ENCODE data around the gene CCDC196. TPM values are rescaled to one million over a fixed set of nuclear protein-coding genes. Genes with fewer than 3 reads are reported as not detected.
"Not testable (repeated sequence)": the region's sequence is repeated elsewhere in the genome, so short reads cannot be mapped to it uniquely, and the experiment has no call there.

The CCDC196 gene
- polyA plus RNA-seq, 1 of the 3 experiments (the other 2 are of a cell fraction) = not detected

DNA sequence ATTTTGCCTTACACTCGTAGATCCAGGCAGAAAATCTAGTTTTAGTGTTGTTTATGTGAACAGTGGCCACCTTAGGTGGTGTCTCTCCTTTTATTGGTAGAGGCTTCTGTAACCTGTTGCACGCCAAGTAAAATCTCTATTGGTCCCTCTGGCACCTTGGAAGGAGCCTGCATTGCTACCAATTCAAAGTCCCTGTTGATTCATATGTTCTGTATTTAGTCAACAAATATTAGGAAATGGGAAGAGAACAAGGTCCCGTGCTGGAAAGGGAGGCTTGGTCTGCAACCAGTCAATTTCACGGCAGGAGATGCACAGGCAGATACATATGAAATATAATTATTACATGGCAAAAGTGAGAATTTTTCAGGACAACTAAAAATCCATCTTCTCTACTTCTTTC is 15.4 kb downstream of the CCDC196 start:
- POLR2A ChIA-PET = no interaction called here

DNA sequence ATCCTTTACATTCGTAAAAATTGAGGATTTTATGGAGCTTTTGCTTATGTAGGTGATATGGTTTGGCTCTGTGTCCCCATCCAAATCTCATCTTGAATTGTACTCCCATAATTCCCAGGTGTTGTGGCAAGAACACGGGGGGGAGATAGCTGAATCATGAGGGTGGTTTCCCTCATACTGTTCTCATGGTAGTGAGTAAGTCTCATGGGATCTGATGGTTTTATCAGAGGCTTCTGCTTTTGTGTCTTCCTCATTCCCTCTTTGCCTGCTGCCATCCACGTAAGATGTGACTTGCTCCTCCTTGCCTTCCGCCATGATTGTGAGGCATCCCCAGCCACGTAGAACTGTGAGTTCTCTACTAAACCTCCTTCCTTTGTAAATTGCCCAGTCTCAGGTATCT is 16.7 kb downstream of the CCDC196 start:
- H3K9me3 ChIP-seq; H4K20me1 ChIP-seq (ENCODE audit: insufficient read depth); POLR2A ChIA-PET; H3K4me1 ChIP-seq (ENCODE audit: control insufficient read depth in 1 of 2, insufficient read depth in 2 of 2, low read depth in 1 of 2, low read length in 1 of 2); H3K9me2 ChIP-seq; H3K4me2 ChIP-seq; DNase-seq; H3K27ac ChIP-seq (ENCODE audit: low read depth in 2 of 2, low read length in 1 of 2); H3K27me3 ChIP-seq (ENCODE audit: insufficient read depth); H2AFZ ChIP-seq (ENCODE audit: low read depth); H3F3A ChIP-seq (replicated peaks; ENCODE audit: insufficient read depth); H3K36me3 ChIP-seq (replicated peaks in 1 of 2; ENCODE audit: control insufficient read depth in 1 of 2, insufficient read depth in 2 of 2, low read length in 1 of 2); H3K9ac ChIP-seq; H3K4me3 ChIP-seq (ENCODE audit: low read depth in 2 of 2, low read length in 1 of 2); H3K79me2 ChIP-seq (ENCODE audit: insufficient read depth); CTCF ChIA-PET: not testable (repeated sequence)
- 95% methylated on average over 5 of the region's 5 CpGs for WGBS (ENCODE audit: low lambda C conversion rate)

More for the DNA sequence above, 15.4 kb downstream of the CCDC196 start:
- Histone ChIP-seq H3K27me3 (ENCODE audit: insufficient read depth) (no peaks in the 10 kb centered on the region), H3K27ac (ENCODE audit: low read depth in 2 of 2, low read length in 1 of 2) (no peak overlapping the region), H3K9ac (no peak overlapping the region), H2AFZ (ENCODE audit: low read depth) (no peak overlapping the region), H3K36me3 (replicated peaks in 1 of 2; ENCODE audit: control insufficient read depth in 1 of 2, insufficient read depth in 2 of 2, low read length in 1 of 2) (no peaks in the 10 kb centered on the region), H3K79me2 (ENCODE audit: insufficient read depth) (no peaks in the 10 kb centered on the region), H3K4me3 (ENCODE audit: low read depth in 2 of 2, low read length in 1 of 2) (no peak overlapping the region), H4K20me1 (ENCODE audit: insufficient read depth) (no peaks in the 10 kb centered on the region), H3K9me2 (no peaks in the 10 kb centered on the region), H3K9me3 (no peaks in the 10 kb centered on the region), H3K4me2 (no peak overlapping the region), H3F3A (replicated peaks; ENCODE audit: insufficient read depth) (no peaks in the 10 kb centered on the region), H3K4me1 (ENCODE audit: control insufficient read depth in 1 of 2, insufficient read depth in 2 of 2, low read depth in 1 of 2, low read length in 1 of 2) (peaks cover 0 to under 1% of the 10 kb centered on the region in 2 experiments; a peak in 1 of 4 replicates)
- TF ChIP-seq RCOR1 (IDR thresholded peaks at IDR 0.05; ENCODE audit: low read length) (no peak), CHD2 (IDR thresholded peaks at IDR 0.05; ENCODE audit: low read length, partially characterized antibody) (no peak), NFIC (IDR thresholded peaks at IDR 0.05; ENCODE audit: borderline replicate concordance) (no peak), POLR2AphosphoS5 (IDR thresholded peaks at IDR 0.05; ENCODE audit: low read depth, low read length) (no peak), FOXJ3 (CRISPR knock-in tag; IDR thresholded peaks at IDR 0.05) (no peak), EZH2phosphoT487 (IDR thresholded peaks at IDR 0.05; ENCODE audit: borderline replicate concordance, low read depth) (no peak), GABPA (IDR thresholded peaks at IDR 0.05; ENCODE audit: low read depth) (no peak), MEF2A (IDR thresholded peaks at IDR 0.05; ENCODE audit: borderline replicate concordance, low read depth) (no peak), NRF1 (IDR thresholded peaks at IDR 0.05; ENCODE audit: low read depth, low read length) (no peak)
- TF ChIP-seq, protein P1, sequence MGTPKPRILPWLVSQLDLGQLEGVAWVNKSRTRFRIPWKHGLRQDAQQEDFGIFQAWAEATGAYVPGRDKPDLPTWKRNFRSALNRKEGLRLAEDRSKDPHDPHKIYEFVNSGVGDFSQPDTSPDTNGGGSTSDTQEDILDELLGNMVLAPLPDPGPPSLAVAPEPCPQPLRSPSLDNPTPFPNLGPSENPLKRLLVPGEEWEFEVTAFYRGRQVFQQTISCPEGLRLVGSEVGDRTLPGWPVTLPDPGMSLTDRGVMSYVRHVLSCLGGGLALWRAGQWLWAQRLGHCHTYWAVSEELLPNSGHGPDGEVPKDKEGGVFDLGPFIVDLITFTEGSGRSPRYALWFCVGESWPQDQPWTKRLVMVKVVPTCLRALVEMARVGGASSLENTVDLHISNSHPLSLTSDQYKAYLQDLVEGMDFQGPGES (IDR thresholded peaks at IDR 0.05; ENCODE audit: low read depth, low read length) = no peak
- TF ChIP-seq, protein P2, sequence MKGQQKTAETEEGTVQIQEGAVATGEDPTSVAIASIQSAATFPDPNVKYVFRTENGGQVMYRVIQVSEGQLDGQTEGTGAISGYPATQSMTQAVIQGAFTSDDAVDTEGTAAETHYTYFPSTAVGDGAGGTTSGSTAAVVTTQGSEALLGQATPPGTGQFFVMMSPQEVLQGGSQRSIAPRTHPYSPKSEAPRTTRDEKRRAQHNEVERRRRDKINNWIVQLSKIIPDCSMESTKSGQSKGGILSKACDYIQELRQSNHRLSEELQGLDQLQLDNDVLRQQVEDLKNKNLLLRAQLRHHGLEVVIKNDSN (IDR thresholded peaks at IDR 0.05; ENCODE audit: borderline replicate concordance, low read depth) = no peak
- TF ChIP-seq, protein P3, sequence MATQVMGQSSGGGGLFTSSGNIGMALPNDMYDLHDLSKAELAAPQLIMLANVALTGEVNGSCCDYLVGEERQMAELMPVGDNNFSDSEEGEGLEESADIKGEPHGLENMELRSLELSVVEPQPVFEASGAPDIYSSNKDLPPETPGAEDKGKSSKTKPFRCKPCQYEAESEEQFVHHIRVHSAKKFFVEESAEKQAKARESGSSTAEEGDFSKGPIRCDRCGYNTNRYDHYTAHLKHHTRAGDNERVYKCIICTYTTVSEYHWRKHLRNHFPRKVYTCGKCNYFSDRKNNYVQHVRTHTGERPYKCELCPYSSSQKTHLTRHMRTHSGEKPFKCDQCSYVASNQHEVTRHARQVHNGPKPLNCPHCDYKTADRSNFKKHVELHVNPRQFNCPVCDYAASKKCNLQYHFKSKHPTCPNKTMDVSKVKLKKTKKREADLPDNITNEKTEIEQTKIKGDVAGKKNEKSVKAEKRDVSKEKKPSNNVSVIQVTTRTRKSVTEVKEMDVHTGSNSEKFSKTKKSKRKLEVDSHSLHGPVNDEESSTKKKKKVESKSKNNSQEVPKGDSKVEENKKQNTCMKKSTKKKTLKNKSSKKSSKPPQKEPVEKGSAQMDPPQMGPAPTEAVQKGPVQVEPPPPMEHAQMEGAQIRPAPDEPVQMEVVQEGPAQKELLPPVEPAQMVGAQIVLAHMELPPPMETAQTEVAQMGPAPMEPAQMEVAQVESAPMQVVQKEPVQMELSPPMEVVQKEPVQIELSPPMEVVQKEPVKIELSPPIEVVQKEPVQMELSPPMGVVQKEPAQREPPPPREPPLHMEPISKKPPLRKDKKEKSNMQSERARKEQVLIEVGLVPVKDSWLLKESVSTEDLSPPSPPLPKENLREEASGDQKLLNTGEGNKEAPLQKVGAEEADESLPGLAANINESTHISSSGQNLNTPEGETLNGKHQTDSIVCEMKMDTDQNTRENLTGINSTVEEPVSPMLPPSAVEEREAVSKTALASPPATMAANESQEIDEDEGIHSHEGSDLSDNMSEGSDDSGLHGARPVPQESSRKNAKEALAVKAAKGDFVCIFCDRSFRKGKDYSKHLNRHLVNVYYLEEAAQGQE (IDR thresholded peaks at IDR 0.05; ENCODE audit: low read depth, low read length) = no peak
- TF ChIP-seq, protein P4, sequence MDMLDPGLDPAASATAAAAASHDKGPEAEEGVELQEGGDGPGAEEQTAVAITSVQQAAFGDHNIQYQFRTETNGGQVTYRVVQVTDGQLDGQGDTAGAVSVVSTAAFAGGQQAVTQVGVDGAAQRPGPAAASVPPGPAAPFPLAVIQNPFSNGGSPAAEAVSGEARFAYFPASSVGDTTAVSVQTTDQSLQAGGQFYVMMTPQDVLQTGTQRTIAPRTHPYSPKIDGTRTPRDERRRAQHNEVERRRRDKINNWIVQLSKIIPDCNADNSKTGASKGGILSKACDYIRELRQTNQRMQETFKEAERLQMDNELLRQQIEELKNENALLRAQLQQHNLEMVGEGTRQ (IDR thresholded peaks at IDR 0.05; ENCODE audit: borderline replicate concordance, low read depth, low read length) = no peak
- DNase-seq = no peak
- CTCF ChIA-PET = no interaction called here
- WGBS (ENCODE audit: low lambda C conversion rate) = 74% methylated on average over 4 of the region's 4 CpGs
